GM19438 (cell line): Measurements from ENCODE around the gene RING1.

Experiments
- ATAC-seq: cut with Tn5 transposase; IDR thresholded peaks from one replicate; pipeline ENCODE4 v1.9.1; 2021; ENCODE audit warnings: low read depth; ENCODE audit not compliant: unreplicated experiment

Gene RING1

DNA sequence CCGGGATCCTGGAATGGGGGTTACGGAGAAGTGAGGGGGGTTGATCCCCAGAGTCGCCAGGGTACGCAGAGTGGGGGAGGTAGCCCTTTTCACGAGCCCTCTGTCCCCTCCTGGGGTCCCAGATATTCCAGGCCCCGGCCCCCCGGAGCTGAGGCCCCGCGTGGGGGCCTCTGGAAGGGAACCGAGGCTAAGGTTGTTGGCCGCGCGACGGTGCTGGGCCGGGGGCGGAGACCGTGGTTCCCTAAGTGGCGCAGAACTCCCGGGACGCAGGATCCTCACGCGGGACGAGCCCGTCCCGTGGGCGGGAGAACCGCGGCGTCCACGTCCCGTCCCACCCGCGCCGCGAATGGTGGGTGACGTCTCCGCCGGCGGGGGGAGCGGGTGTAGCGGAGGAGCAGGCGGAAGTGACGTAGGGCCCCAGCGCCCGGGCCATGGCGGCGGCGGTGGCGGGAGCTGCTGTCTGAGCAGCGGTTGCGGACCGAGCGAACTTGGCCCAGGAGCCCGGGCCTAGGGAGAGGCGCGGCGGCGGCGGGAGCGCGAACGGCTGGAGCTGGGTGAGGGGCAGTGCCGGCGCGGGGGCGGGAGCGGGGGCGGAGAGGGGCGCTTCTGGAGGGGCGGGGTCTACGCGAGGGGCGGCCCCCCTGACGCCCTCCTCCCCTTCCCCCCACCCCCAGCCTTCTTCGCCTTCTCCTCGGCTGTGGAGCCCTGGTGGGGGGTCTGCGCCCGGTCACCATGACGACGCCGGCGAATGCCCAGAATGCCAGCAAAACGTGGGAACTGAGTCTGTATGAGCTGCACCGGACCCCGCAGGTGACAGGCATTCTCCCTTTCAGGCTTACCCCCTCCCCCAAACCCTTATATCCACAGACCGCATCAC lies at the start of gene RING1:
Gene RING1, plus strand, starts transcription at position 410 of the 877 bp plus-strand sequence. Its CDS starts 323 bp downstream, at position 733.
- peak; percentile 42 for ATAC-seq

DNA sequence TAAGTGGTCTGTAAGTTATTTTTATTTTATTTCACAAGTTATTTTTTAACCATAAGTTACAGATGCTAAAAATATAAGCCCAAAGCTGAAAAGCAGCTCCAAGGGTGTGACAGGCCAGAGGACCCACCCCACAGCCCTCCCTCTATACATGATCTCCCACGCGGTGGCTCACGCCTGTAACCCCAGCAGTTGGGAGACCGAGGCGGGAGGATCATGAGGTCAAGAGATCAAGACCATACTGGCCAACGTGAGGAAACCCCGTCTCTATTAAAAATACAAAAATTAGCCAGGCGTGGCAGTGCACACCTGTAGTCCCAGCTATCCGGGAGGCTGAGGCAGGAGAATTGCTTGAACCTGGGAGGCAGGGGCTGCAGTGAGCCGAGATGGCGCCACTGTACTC lies 48.2 kb upstream of the RING1 start:
- no peak for ATAC-seq

DNA sequence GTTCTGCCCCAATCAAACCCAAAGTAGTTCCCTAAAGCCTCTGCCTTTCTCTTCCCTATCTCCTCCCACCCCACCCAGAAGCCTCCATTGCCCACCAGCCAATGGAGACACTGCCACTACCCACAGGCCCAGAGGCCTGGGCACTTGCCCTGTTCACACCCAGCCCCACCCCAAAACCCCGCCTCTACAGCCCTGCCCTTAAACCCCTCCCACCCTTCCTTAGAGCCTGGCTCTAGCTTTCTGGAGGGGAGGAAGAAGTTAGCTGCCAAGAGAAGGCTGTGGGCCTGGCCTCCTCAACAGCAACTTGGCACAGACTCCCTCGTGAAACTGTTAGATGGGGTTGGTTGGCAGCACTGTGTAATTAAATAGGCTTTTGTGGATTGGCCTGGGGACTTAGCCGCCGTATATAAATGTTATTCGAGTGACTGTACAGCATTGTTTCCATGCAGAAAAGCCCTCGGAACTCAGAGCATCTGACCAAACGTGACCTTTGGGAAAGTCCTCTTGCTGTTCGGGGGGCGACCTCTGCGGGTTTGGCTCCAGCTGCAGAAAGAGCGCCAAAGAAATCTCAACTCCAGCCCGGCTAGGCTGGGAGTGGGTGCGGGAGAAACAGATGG lies 47.5 kb upstream of the RING1 start:
- ATAC-seq, result no peak

DNA sequence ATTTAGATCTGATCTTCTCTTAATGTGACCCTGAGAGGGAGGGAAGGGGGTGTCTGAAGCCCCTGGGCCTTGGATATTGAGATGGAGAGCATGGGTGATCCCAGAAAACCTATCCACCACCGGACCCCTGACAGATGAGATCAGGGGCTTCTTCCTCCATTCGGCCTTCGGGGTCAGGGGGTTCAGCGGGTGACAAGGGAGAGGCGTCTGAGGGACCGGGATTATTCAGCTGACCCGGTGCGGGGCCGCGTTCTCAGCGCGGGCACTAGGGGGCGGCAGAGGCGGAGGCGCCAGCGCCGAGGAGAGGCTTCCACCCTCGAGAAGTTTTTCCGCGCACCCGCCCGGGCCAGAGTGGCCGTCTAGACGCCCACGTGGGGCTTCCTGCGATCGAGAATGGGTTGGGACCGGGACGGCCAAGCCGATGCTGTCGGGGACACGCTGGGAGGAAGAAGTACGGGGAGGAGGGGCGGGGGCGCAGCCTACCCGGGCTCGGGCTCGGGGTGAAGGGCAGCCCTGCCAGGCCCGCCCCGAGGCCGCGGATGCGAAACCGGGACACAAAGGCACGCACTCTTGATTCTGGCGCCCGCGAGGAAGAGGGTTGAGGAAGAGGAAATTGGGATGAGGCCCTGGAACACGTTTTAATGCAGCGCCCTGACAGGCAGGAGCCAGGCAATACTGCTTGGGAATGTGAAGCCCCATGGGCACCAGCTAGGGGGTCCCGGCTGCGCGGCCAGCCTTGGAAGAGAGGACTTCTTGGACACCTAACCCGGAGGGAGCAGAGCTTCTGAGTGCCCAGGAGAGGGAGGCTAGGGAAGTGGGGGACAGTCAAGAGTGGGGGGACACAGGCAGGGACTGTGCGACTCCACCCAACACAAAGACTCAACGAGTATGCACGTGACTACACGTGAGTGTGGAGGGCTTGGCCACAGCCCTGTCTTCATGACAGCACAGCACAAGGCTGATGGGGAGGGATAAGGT lies 46.7 kb upstream of the RING1 start:
- no peak for ATAC-seq

DNA sequence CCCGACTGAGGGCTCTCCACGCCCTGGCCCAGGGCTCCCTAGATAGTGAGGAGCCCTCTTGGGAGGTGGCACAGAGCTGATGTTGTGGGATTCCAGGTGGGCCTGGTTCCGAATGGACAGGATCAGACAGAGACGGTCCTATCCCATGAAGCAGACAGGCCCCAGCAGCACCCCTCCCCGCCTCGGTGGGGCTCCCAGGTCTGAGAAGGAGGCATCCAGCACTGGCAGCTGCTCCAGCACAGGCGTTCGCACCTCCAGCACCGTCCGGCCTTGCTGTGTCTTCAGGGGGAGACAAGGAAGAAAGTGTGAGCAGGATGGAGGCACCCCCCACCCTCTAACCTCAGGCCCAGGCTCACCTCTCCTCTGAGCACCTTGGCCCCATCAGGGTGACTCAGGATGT lies 44.8 kb upstream of the RING1 start:
- no peak for ATAC-seq

DNA sequence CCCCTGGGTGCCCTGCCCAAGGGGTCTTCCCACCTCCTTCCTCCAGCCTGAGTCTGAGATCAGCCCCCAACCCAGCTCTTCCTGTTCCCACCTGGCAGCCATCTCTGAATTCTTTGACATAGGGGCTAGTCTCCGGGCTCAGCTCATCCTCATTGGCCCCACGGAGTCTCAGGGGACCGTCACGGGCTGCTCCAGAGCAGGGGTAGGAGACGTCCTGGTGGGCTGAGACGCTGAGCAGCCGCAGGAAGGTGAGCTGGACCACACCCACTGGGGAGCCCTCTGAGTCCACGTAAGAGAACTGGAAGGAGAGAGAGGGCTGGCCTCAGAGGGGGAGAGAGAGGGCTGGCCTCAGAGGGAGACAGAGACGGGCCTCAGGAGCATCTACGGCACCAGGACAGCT lies 44.1 kb upstream of the RING1 start:
- ATAC-seq, result no peak

DNA sequence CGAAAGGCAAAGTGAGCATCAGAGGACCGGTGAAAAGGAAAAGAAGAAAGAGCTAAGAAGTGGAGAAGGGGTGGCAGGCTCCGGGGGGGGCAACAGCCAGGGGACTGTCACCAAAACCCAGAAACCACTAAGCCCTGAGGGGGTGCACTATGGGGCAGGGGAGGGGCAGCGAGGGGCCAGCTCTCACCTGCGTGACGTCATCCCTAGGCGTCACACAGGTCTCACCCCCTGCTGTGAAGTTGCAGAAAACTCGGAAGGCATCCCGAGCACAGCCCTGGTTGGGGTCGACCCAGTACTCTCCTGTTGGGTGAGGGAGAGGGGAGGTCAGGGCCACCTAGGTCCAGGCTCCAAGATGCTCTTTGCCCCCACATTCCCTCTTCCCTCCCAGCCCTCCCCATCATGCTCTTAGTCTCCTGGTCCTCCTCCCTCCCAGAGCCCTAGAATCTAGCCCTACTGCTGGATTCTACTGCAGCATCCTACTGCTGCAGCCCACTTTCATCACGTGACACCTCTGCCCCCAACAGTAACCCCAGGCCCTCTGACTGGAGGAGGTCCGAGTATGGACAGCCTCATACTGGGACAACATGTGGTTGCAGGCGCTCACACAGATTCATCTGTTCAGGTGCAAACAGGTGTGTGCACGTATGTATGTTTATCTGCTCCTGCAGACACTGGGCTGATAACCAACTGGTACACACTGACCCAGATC lies 43.5 kb upstream of the RING1 start:
- ATAC-seq, result no peak

DNA sequence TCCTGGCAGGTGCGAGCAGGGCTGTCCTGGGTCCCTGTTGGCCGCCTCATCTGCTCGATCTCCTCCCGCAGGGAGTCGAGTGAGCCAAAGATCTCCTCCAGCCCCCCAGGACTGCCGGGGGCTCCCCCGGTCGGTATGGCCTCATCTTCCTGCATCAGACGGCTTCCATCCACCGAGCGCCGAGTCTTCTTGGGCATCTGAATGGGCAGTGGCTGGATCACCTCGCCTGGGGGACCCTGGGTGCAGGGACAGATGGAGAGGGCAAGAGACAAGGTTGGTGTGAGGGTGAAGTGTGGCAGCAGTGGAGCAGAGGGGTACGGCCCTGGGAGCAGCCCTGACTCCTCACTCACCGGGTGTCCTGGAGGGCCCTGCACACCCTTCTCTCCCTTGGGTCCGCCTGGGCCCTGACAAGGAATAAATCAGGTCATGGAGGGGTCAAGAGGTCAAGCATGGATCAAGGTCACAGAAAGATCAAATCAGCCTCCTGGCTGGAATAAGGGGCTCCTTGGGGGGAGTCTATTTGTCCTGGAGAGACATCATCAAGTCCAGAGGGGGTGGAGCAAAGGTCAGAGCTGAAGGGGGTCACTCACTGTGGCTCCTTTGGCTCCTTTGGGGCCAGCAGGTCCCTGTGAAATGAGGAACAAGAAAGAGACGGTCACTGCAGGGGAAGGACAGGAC lies 42.6 kb upstream of the RING1 start:
- ATAC-seq, result no peak

DNA sequence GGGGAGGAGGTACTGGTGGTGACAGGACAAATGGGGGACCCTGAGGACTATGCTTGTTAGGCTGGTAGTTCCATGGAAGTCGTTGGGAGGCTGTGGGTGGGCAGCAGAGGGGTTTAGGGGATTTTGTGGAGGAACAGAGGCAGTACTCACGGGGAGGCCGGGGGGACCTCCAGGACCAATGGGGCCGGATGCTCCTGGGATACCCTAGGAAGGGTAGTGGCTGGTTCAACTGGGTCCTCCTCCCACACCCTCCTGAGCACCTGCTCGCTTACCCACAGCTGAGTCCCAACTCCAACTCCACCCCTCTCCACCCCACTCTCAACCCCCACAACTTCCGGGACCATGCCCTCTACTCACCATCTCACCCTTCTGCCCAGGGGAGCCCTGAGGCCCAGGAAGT lies 41.9 kb upstream of the RING1 start:
- ATAC-seq, result no peak

DNA sequence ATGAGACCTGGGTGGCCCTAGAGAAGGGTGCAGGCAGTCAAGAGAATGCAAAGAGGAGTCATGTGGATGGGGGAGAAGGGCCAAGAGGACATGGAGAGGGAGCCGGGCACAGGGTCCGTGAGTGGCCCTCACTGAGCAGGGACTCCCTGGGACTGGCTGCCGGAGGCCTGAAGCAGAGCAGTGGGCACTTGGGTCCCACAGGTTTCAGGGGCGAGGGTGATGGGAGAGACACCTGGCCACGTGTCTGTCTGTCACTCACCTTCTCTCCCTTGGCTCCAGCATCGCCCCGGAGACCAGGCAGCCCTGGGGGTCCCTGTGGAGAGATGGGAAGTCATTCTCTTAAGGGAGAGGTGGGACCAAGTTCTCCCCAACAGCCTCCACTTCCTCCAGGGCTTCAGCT lies 41.5 kb upstream of the RING1 start:
- ATAC-seq, result no peak

DNA sequence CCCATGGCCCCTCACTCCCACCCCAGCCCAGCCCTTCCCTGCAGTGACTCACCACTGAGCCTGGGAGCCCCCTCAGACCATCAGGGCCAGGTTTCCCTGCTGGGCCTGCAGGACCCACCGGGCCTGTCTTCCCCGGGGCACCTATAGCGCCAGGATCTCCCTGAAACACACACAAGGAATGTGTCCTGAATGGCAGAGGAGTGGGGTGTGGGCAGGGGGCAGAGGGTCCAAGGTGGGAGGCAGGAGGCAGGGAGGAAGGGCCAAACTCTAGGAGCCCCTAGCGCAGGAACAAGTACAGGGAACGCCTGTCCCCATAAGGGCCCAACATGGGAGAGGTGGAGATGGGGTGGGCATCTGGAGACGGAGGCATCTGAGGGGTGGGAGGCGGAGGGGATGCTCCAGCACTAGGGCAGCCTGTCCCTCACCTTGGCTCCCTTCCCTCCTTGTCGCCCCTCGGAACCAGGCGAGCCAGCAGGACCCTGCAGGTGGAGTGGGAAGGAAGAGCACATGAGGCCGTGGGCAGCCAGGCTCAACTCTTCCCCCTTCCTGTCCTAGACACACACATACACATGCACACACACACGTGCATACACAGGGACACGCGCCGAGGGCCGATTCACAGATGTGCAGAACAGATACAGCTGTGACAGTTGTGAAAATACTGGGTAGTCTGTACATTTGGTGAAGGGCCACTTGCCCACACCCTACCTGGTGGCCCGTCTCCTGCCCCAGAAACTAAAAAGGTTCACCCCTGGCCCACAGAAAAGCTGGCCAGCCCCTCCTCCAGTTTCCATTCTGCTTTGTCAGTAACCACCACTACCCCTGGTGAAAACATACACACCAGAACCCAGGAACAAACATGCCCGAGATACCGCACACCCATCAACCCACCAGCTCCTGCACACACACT lies 40.7 kb upstream of the RING1 start:
- ATAC-seq, result no peak

DNA sequence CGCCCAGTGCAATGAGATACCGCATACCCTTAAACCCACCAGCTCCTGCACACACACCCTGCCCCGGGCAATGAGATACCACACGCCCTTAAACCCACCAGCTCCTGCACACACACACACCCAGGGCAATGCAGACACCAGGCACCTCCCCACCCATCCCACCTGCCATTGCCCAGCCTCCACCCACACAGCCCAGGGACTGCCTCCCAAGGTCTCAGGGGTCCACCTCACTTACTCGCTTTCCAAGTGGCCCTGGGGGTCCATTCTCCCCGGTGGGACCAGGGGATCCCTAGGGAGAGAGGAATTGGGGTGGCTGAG lies 40.1 kb upstream of the RING1 start:
- ATAC-seq, result no peak

DNA sequence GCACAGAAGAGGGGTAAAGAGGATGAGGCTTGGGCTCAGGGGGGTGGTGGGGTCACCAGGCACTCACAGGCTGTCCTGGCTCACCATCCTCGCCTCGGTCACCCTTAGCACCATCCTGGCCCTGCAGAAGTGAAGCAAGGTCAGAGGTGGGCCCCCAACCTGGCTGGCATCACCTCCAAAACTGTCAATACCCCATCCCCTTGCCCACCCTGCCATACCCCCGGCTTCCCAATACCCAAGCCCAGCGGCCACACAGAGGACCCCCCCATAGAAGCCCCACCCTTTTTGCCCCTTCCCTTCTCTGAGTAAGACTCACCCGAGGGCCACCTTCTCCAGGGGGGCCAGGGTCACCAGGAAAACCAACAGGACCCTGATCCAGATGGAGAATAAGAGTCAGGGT lies 39.7 kb upstream of the RING1 start:
- ATAC-seq, result no peak

DNA sequence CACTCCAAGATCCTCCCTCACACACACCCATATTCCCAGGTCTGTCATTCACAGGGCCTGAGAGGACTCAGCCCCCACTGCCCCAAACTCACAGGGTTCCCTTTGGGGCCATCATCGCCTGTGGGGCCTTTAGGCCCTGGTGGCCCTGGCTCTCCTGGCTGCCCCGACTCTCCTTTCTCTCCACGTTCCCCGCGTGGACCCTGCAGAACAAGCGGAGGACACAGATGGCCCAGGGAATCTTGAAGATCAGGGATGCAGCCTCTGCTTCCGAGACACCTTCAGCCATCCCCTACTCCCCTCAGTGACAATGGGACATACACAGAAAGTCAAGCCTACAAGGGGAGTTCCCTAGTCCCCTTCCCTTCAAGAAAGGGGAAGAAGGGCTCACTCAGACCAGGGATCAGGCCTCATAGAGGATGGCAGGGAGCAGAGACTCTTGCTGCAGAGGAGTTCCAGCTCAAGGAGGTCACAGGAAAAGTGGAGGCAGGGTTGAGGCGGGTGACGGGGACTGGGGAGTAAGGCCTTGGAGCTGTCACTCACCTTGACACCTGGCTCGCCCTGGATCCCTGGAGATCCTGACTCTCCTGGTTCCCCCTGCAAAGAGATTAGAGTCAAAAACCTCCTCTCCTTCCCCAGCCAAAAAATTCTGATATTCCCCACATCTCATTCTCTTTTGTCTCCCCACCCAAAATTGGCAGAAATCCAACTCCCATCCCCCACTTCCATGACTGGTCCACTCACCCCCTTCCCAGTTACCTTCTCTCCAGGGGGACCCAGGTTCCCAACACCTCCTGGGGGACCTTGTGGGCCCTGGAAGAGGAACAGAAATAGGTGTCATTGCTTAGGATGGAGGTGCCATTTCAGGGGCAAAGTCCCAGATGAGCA lies 38.8 kb upstream of the RING1 start:
- ATAC-seq, result no peak

DNA sequence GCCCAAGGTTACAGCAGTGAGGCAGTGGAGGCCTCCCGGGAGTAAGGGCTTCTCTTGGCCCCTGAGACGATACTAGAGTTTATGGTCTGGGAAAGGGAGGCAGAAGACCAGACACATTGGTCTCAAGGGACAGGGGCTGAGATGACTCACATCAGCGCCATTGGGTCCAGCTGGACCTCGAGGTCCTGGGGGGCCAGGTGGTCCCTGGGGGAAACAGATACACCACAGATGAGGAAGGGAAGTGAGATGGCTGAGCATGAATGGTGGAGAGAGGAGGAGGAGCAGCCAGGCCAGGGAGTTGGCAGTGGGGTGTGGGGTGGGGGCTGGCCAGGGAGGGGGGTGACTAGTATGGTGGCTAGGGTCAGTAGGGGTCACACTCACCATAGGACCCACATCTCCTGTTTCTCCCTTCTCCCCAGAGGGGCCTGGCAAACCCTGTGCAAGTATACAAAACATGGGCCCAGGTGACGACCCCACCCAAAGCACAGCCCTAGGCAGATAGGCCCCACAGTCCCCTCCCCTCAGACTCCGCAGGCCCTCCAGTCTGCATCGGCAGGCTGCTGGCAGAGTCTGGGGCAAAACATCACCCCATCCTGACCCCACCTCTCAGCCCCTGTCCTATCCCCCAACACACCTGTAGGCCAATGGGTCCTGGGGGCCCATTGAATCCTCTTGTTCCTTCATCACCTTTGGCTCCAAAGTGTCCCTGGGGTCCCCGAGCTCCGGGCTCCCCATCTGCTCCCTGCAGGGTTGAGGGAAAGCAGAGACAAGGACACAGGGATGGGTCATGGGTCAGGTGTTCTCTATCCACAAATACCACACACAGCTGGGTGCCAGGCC lies 37.9 kb upstream of the RING1 start:
- ATAC-seq, result no peak

DNA sequence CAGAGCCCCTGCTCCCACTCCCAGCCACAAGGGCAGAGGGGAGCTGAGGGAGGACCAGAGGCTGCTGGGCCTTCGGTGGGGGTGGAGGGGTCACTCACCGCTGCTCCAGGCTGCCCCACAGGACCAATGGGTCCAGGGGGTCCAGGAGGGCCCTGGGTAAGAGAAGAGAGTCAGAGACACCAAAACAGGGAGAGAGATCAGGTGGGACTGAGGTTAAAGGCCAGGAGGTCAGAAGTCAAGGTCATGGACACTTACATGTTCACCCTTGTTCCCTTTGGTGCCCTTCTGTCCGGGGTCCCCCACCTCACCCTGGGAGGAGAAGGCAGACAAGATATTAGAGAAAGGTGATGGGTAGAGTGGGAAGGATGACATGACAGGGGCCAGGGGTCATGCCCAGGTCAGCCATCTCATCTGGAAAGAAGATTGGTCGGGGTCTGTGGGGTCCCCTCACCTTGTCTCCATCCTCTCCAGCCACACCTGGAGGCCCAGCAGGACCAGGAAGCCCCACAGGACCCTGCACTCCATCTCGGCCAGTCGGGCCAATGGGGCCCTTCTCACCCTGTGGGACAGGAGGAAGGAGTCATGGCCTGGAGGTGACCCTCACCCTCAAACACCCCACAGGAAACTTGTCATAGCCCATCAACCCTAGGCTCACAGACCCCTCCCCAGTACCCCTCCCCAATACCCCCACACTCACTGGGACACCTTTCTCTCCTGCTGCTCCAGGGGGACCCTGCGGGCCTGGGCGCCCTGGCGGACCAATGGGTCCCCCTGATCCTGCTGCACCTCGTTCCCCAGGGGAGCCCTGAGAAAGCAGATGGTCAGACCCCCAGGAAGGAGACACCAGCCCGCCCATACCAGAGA lies 37.1 kb upstream of the RING1 start:
- ATAC-seq, result no peak
